H1 (cell line): ENCODE results near the gene SIK2. TPM values are rescaled to one million over a fixed set of nuclear protein-coding genes. Genes with fewer than 3 reads are reported as not detected.

Experiments used
- CTCF ChIA-PET: fragments of 300-600 bp; sonication (Branson Sonifier 250); formaldehyde crosslinking; loops from one replicate; lab custom pipeline; 2021; ENCODE audit not compliant: partially characterized antibody; lab: Charles Lee
- POLR2A ChIA-PET: fragments of 300-600 bp; sonication (Branson Sonifier 250); formaldehyde crosslinking; loops from one replicate; lab custom pipeline; 2021; ENCODE audit warnings: inconsistent platforms; ENCODE audit not compliant: partially characterized antibody; lab: Charles Lee
- DNase-seq, 2 experiments: peaks; one replicate each; pipeline versions ENCODE4 v3.0.0 to v3.0.0-alpha.2; 2010 to 2022; ENCODE audit warnings: low spot score in 2 of 2, low read depth in 1 of 2, mixed read lengths in 1 of 2
- FAIRE-seq: peaks from 2 replicates; lab custom pipeline; 2011; peaks lifted over from hg19 to GRCh38; lab: Jason Lieb, UNC
- H2AFZ ChIP-seq: 2 replicates; pipeline ENCODE4 v1.8.1; 2012; ENCODE audit warnings: low read length, inconsistent platforms
- H2AK5ac ChIP-seq: 2 replicates; pipeline ENCODE4 v1.6.1; 2013; ENCODE audit warnings: low read depth, low read length
- H2BK120ac ChIP-seq: replicated peaks from 2 replicates; pipeline ENCODE3; 2013; ENCODE audit warnings: low read depth, low read length, inconsistent platforms
- H2BK12ac ChIP-seq: 2 replicates; pipeline ENCODE4 v1.6.1; 2013; ENCODE audit warnings: low read depth, low read length
- H2BK15ac ChIP-seq: 2 replicates; pipeline ENCODE4 v1.6.1; 2013; ENCODE audit warnings: low read length
- H2BK20ac ChIP-seq: 2 replicates; pipeline ENCODE4 v1.6.1; 2013; ENCODE audit warnings: low read length
- H2BK5ac ChIP-seq: 2 replicates; pipeline ENCODE4 v1.6.1; 2013; ENCODE audit warnings: low read depth, low read length
- H3K14ac ChIP-seq: 2 replicates; pipeline ENCODE4 v1.6.1; 2013; ENCODE audit warnings: inconsistent platforms; ENCODE audit not compliant: insufficient read length
- H3K18ac ChIP-seq: 2 replicates; pipeline ENCODE4 v1.6.1; 2013; ENCODE audit warnings: low read length; ENCODE audit errors: extremely low read depth
- H3K23ac ChIP-seq: 2 replicates; pipeline ENCODE4 v1.6.1; 2013; ENCODE audit warnings: inconsistent platforms; ENCODE audit not compliant: insufficient read length
- H3K23me2 ChIP-seq: 2 replicates; pipeline ENCODE4 v1.6.1; 2013; ENCODE audit warnings: low read depth, low read length
- H3K27ac ChIP-seq: 2 replicates; pipeline ENCODE4 v1.6.1; 2011; ENCODE audit warnings: low read depth, low read length, inconsistent platforms
- H3K27me3 ChIP-seq, 4 experiments: replicated peaks in 1 of 4; 1 replicate in 1 of 4; 2 replicates in 3 of 4; pipeline versions ENCODE4 v1.6.1 to v1.8.1; 2011 to 2013; ENCODE audit warnings: low read length in 3 of 4, mild to moderate bottlenecking in 3 of 4, inconsistent platforms in 2 of 4, mixed read lengths in 2 of 4, moderate library complexity in 1 of 4; ENCODE audit not compliant: control insufficient read depth in 3 of 4, insufficient read depth in 3 of 4; ENCODE audit errors: extremely low read depth in 1 of 4
- H3K36me3 ChIP-seq, 4 experiments: 2 replicates each; pipeline versions ENCODE4 v1.6.1 to v1.8.1; 2011 to 2013; ENCODE audit warnings: mild to moderate bottlenecking in 4 of 4, low read length in 3 of 4, moderate library complexity in 2 of 4, control low read depth in 1 of 4, inconsistent platforms in 1 of 4; ENCODE audit not compliant: insufficient read depth in 4 of 4, control insufficient read depth in 2 of 4
- H3K4ac ChIP-seq: replicated peaks from 2 replicates; pipeline ENCODE3; 2013; ENCODE audit warnings: low read length, low read depth, mixed read lengths, inconsistent platforms; ENCODE audit not compliant: insufficient read length
- H3K4me1 ChIP-seq, 4 experiments: replicated peaks in 1 of 4; 1 replicate in 1 of 4; 2 replicates in 3 of 4; pipeline versions ENCODE4 v1.6.1 to v1.8.1; 2011 to 2013; ENCODE audit warnings: low read length in 3 of 4, inconsistent platforms in 2 of 4, mixed read lengths in 1 of 4; ENCODE audit not compliant: insufficient read depth in 4 of 4, control insufficient read depth in 3 of 4
- H3K4me2 ChIP-seq, 2 experiments: 2 replicates each; pipeline versions ENCODE4 v1.6.1 to v1.8.1; 2011 to 2013; ENCODE audit warnings: low read depth in 2 of 2, low read length in 2 of 2, control low read depth in 1 of 2, inconsistent platforms in 1 of 2, mild to moderate bottlenecking in 1 of 2; ENCODE audit not compliant: insufficient read depth in 1 of 2
- H3K4me3 ChIP-seq, 4 experiments: fragments of 200-600, 300-600 bp in 1 of 4; sonication (generic), shearing (Covaris generic), sonication (Bioruptor Twin) in 1 of 4; 2 replicates each; pipeline versions ENCODE4 v1.5.1 to v1.8.1; 2011 to 2016; ENCODE audit warnings: low read length in 4 of 4, low read depth in 3 of 4, control low read depth in 2 of 4, inconsistent platforms in 2 of 4, mild to moderate bottlenecking in 2 of 4, mixed read lengths in 1 of 4, moderate library complexity in 1 of 4; ENCODE audit not compliant: insufficient read depth in 2 of 4; ENCODE audit errors: extremely low read depth in 1 of 4
- H3K56ac ChIP-seq: replicated peaks from 2 replicates; pipeline ENCODE3; 2013; ENCODE audit warnings: low read depth, mild to moderate bottlenecking, mixed read lengths, low read length, inconsistent platforms; ENCODE audit not compliant: insufficient read length
- H3K79me1 ChIP-seq: 2 replicates; pipeline ENCODE4 v1.6.1; 2013; ENCODE audit warnings: low read depth, low read length, control low read depth
- H3K79me2 ChIP-seq, 2 experiments: 2 replicates each; pipeline versions ENCODE4 v1.6.1 to v1.8.1; 2012 to 2013; ENCODE audit warnings: low read length in 2 of 2, mild to moderate bottlenecking in 2 of 2, inconsistent platforms in 1 of 2; ENCODE audit not compliant: insufficient read depth in 2 of 2, control insufficient read depth in 1 of 2
- H3K9ac ChIP-seq, 4 experiments: replicated peaks in 1 of 4; 1 replicate in 1 of 4; 2 replicates in 3 of 4; pipeline versions ENCODE4 v1.6.1 to v1.8.1; 2011 to 2013; ENCODE audit warnings: low read depth in 3 of 4, low read length in 3 of 4, control low read depth in 2 of 4, mild to moderate bottlenecking in 2 of 4, moderate library complexity in 2 of 4, inconsistent platforms in 1 of 4; ENCODE audit errors: extremely low read depth in 1 of 4
- H3K9me3 ChIP-seq, 2 experiments: 2 replicates each; pipeline versions ENCODE4 v1.6.1 to v1.8.1; 2012 to 2013; ENCODE audit warnings: mild to moderate bottlenecking in 2 of 2, moderate library complexity in 2 of 2, control low read depth in 1 of 2, inconsistent platforms in 1 of 2, low read depth in 1 of 2, low read length in 1 of 2, mixed read lengths in 1 of 2; ENCODE audit not compliant: insufficient read depth in 2 of 2
- H4K20me1 ChIP-seq, 2 experiments: replicated peaks in 1 of 2; 2 replicates each; pipeline versions ENCODE3 to v1.8.1; 2011 to 2013; ENCODE audit warnings: inconsistent platforms in 2 of 2, low read length in 2 of 2, mild to moderate bottlenecking in 1 of 2; ENCODE audit not compliant: insufficient read depth in 2 of 2, control insufficient read depth in 1 of 2
- H4K5ac ChIP-seq: 2 replicates; pipeline ENCODE4 v1.6.1; 2013; ENCODE audit warnings: low read length, low read depth, mixed read lengths, inconsistent platforms; ENCODE audit not compliant: insufficient read length
- H4K8ac ChIP-seq: 2 replicates; pipeline ENCODE4 v1.8.0; 2013; ENCODE audit warnings: mild to moderate bottlenecking, moderate library complexity, low read length, inconsistent platforms; ENCODE audit not compliant: insufficient read depth; ENCODE audit errors: extremely low read depth
- H4K91ac ChIP-seq: replicated peaks from 2 replicates; pipeline ENCODE3; 2013; ENCODE audit warnings: low read length, mixed read lengths, inconsistent platforms; ENCODE audit not compliant: insufficient read length
- EGR1 ChIP-seq: IDR thresholded peaks from 2 replicates; pipeline ENCODE4 v1.6.1; 2011; ENCODE audit warnings: low read depth, low read length, borderline replicate concordance
- SAP30 ChIP-seq: fragments of 300-600 bp; sonication (generic); IDR thresholded peaks from 2 replicates; pipeline ENCODE4 v1.7.1; 2012; ENCODE audit warnings: low read length, moderate library complexity, mild to moderate bottlenecking, inconsistent platforms; ENCODE audit not compliant: insufficient read depth, insufficient replicate concordance
- TBP ChIP-seq: IDR thresholded peaks from 2 replicates; pipeline ENCODE4 v1.6.1; 2011; ENCODE audit warnings: low read depth, low read length, improper control_type of control experiment
- WGBS, 2 experiments: shearing (Covaris generic) in 1 of 2; methylation state at CpG; one replicate each; pipeline versions ENCODE4 v1.1.6 to v1.1.7; 2013 to 2015; ENCODE audit warnings: low lambda C conversion rate in 2 of 2, mixed read lengths in 2 of 2, inconsistent platforms in 1 of 2, low coverage in 1 of 2, missing lambda C conversion rate in 1 of 2; ENCODE audit not compliant: insufficient replicate concordance in 2 of 2, insufficient coverage in 1 of 2, insufficient read length in 1 of 2; ENCODE audit errors: extremely low coverage in 1 of 2, missing lambda C conversion rate in 1 of 2; 5-methylcytosine and 5-hydroxymethylcytosine counted together
- polyA plus RNA-seq, 7 experiments: library from polyadenylated mRNA; depleted of rRNA in 3 of 7; stranded (reverse) in 5 of 7; unstranded in 2 of 7; fragments of >200 nt in 5 of 7; fragments of 200-250 nt in 2 of 7; gene quantifications; 1 replicate in 5 of 7; 2 replicates in 1 of 7; 4 replicates in 1 of 7; pipeline versions ENCODE4 v1.2.1 to v1.2.3, GENCODE V29; 2011 to 2013; ENCODE audit warnings: missing spikeins in 2 of 7, mixed read lengths in 2 of 7
- total RNA-seq: library from RNA; stranded (reverse); fragmentation: NEBNext Ultra II Directional; extraction: Animal tissue kit (Norgen Biotek cat#: 25700); gene quantifications from 2 replicates; pipeline ENCODE4 v1.2.1, GENCODE V29; 2021

Gene SIK2
- total and polyA plus RNA-seq, 2 of the 8 experiments (the other 6 are each of a cell fraction or from before 2014, with no cell fraction given), result 8.8 to 11.2 TPM

- 85% methylated on average over 4 of the region's 4 CpGs; no CpG with 5 or more reads in 1 of the 2 experiments for WGBS, 2 experiments
- DNase-seq, result no peak
- Histone ChIP-seq H4K91ac (no peak overlapping the region), H3K18ac (no peak overlapping the region), H3K4me3 (no peak overlapping the region), H2BK5ac (no peak overlapping the region), H3K9me3 (0 out of 4 replicates have a peak, but pooled peaks cover 0 to 1% of the 10 kb centered on the region in 2 experiments), H3K14ac (no peak overlapping the region), H2BK120ac (no peak overlapping the region), H4K8ac (no peak overlapping the region), H3K79me2 (no peaks in the 10 kb centered on the region), H2BK15ac (no peak overlapping the region), H3K4me2 (no peak overlapping the region), H2BK12ac (no peak overlapping the region), H2BK20ac (no peak overlapping the region), H3K4me1 (peaks cover 0 to 5% (median 0%) of the 10 kb centered on the region in 4 experiments; a peak in 1 of 7 replicates), H3K79me1 (no peaks in the 10 kb centered on the region), H3K23ac (no peak overlapping the region), H2AK5ac (no peak overlapping the region), H4K5ac (no peak overlapping the region), H4K20me1 (no peaks in the 10 kb centered on the region), H2AFZ (no peak overlapping the region), H3K27me3 (no peaks in the 10 kb centered on the region), H3K27ac (no peak overlapping the region), H3K56ac (no peak overlapping the region), H3K23me2 (no peaks in the 10 kb centered on the region), H3K4ac (no peak overlapping the region), H3K9ac (no peak overlapping the region), H3K36me3 (no peaks in the 10 kb centered on the region)
- ChIA-PET POLR2A (no interaction called here), CTCF (interaction anchor here (1.2 to 2.3 kb wide), 6 partner anchors 15 to 195 kb away, joined by 3 to 6 read pairs (median 4); no protein-coding TSS in a partner anchor)
- FAIRE-seq, result no peak
- TF ChIP-seq EGR1 (no peak), SAP30 (no peak), TBP (no peak)
Measured at GRCh38 chr11:111582881-111583280, 19.4 kb upstream of the SIK2 start.
